Measurements from ENCODE around the gene SPPL2A. TPM values are rescaled to one million over a fixed set of nuclear protein-coding genes. Genes with fewer than 3 reads are reported as not detected.
A peak's percentile ranks its signal among the peaks of the same experiment; 100 is the strongest.

The SPPL2A gene
- total and polyA plus RNA-seq, 12 donors, result 20.1 to 152 (median 95.3) TPM

DNA sequence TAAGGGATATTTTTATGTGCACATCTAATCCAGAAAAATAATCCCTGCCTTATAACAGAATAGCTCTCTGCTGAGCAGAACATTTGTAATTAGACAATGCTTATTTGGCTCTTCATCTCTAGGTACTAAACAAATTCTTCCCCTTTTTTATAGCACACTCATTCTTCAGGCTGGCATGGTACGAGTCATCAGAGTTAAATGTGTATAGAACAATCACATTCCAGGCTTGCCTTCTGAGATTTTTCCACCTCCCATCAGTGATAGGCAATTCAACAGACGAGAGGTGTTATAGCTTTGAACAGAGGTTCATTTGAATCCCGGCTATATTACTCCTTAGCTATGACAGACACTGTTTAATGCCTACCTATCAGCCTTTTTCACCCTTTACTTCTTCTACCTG lies 21.4 kb upstream of the SPPL2A start:
- WGBS, 2 donors, result 30 to 36% methylated on average over 3 of the region's 3 CpGs
- H3K4me3 ChIP-seq, result no peak overlapping the region
- H3K36me3 ChIP-seq, result no peaks in the 10 kb centered on the region
- ATAC-seq, result no peak
- TF ChIP-seq CTCF (IDR thresholded peaks at IDR 0.05), result no peak
- peaks cover 0 to 13% (median 0%) of the 10 kb centered on the region in 9 donors for H3K4me1 ChIP-seq
- H3K27me3 ChIP-seq, result no peaks in the 10 kb centered on the region
- H3K27ac ChIP-seq, result peak overlapping the region in 2 of 10 donors; percentile 1 to 52
- DNase-seq, result no peak
- intact Hi-C loops (cut with DNase I), result loop anchor here in 2 of 10 donors (5.0 to 10.0 kb wide), 2 partner anchors 50 to 102 kb away; partner anchors contain the start of gene TRPM7 (in 1 of the 2)
- H3K9me3 ChIP-seq, result no peaks in the 10 kb centered on the region

- Histone ChIP-seq H3K36me3 (no peaks in the 10 kb centered on the region), H3K4me3 (no peak overlapping the region), H3K27me3 (no peaks in the 10 kb centered on the region), H3K9me3 (no peaks in the 10 kb centered on the region), H3K27ac (peak overlapping the region in 1 of 10 donors; percentile 52), H3K4me1 (peaks cover 0 to 17% (median 0%) of the 10 kb centered on the region in 9 donors)
- no peak for DNase-seq
- intact Hi-C loops (cut with DNase I), result loop anchor here in 2 of 10 donors (5.0 to 10.0 kb wide), 2 partner anchors 49 to 102 kb away; partner anchors contain the start of gene TRPM7 (in 1 of the 2)
- WGBS, 2 donors, result 93 to 96% methylated on average over 2 of the region's 2 CpGs
- no peak for TF ChIP-seq CTCF (IDR thresholded peaks at IDR 0.05)
- ATAC-seq, result no peak
Observed at GRCh38 chr15:50786438-50786837, 20.9 kb upstream of the SPPL2A start.

DNA sequence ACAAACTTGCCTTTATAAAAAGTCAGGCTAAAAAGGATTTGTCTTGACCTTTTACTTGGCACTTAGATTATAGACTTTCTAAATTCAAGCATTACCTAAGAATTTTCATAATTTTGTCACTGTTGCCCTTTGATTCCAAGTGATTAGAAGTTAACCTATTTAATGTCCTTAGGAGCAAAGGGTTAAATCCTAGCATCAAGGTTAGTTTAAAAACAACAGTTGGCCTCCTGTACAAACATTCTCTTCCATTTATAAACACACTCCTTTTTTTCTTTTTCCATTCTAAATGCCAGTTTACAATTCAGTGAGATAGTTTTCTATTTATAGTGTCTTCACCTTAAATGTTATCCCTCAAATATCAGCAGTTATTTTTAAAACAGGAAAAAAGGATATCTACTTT lies 18.4 kb upstream of the SPPL2A start:
- no peak for TF ChIP-seq CTCF (IDR thresholded peaks at IDR 0.05)
- ATAC-seq (no peak), DNase-seq (no peak)
- no peaks in the 10 kb centered on the region for H3K36me3 ChIP-seq
- H3K27ac ChIP-seq, result peak overlapping the region in 4 of 10 donors; percentile 17 to 48 (median 31)
- H3K27me3 ChIP-seq, result no peaks in the 10 kb centered on the region
- peaks cover 0 to 20% (median 0%) of the 10 kb centered on the region in 9 donors for H3K4me1 ChIP-seq
- no peak overlapping the region for H3K4me3 ChIP-seq
- no peaks in the 10 kb centered on the region for H3K9me3 ChIP-seq
- intact Hi-C loops (cut with DNase I), result loop anchor here in 1 of 10 donors (10.0 kb wide), 1 partner anchor 99 kb away; the partner anchor contains the start of gene TRPM7

- H3K4me1 ChIP-seq, result peaks cover 0 to 20% (median 0%) of the 10 kb centered on the region in 9 donors
- TF ChIP-seq CTCF (IDR thresholded peaks at IDR 0.05), result no peak
- intact Hi-C loops (cut with DNase I), result loop anchor here in 1 of 10 donors (10.0 kb wide), 1 partner anchor 99 kb away; the partner anchor contains the start of gene TRPM7
- no peaks in the 10 kb centered on the region for H3K27me3 ChIP-seq
- ATAC-seq, result no peak
- 55 to 71% methylated on average over 2 of the region's 2 CpGs for WGBS, 2 donors
- DNase-seq, result no peak
- H3K27ac ChIP-seq, result peak overlapping the region in 3 of 10 donors; percentile 17 to 48 (median 25)
- H3K4me3 ChIP-seq, result no peak overlapping the region
- no peaks in the 10 kb centered on the region for H3K9me3 ChIP-seq
- H3K36me3 ChIP-seq, result no peaks in the 10 kb centered on the region
Observed at GRCh38 chr15:50783411-50783810, 17.9 kb upstream of the SPPL2A start.
